OCI-LY3 (cell line): ENCODE results near the gene SUSD4.

ENCODE experiments used
- H2AFZ ChIP-seq: fragments of 200-600, 300-600 bp; shearing (Covaris generic); 2 replicates; pipeline ENCODE4 v1.6.0; 2014; ENCODE audit warnings: antibody characterized with exemption, low read depth, low read length
- H3K27ac ChIP-seq: fragments of 200-600, 300-600 bp; sonication (generic); 2 replicates; pipeline ENCODE4 v1.5.1; 2014; ENCODE audit warnings: mild to moderate bottlenecking, low read length, moderate library complexity, mixed read lengths
- H3K27me3 ChIP-seq: fragments of 200-600, 300-600 bp; sonication (generic); 2 replicates; pipeline ENCODE4 v1.6.1; 2014; ENCODE audit warnings: low read depth, low read length, mixed read lengths
- H3K36me3 ChIP-seq: fragments of 200-600, 300-600 bp; sonication (generic); replicated peaks from 2 replicates; pipeline ENCODE3; 2014; ENCODE audit warnings: low read depth, low read length, mixed read lengths
- H3K4me1 ChIP-seq: fragments of 300-600, 200-600 bp; sonication (generic); 2 replicates; pipeline ENCODE4 v1.6.1; 2014; ENCODE audit warnings: low read length, mixed read lengths
- H3K4me2 ChIP-seq: fragments of 200-600, 300-600 bp; sonication (generic); 2 replicates; pipeline ENCODE4 v1.6.1; 2014; ENCODE audit warnings: low read length, mixed read lengths
- H3K4me3 ChIP-seq: fragments of 300-600, 200-600 bp; sonication (generic); 2 replicates; pipeline ENCODE4 v1.5.1; 2014; ENCODE audit warnings: antibody characterized with exemption, mild to moderate bottlenecking, low read length, moderate library complexity
- H3K79me2 ChIP-seq: fragments of 300-600, 200-600 bp; shearing (Covaris generic); 2 replicates; pipeline ENCODE4 v1.6.1; 2014; ENCODE audit warnings: mild to moderate bottlenecking, low read length, mixed read lengths
- H3K9ac ChIP-seq: fragments of 300-600, 200-600 bp; shearing (Covaris generic); 2 replicates; pipeline ENCODE4 v1.6.0; 2014; ENCODE audit warnings: mild to moderate bottlenecking, low read length, moderate library complexity
- H3K9me3 ChIP-seq: fragments of 200-600, 300-600 bp; shearing (Covaris generic); 2 replicates; pipeline ENCODE4 v1.6.1; 2014; ENCODE audit warnings: low read length, mixed read lengths; ENCODE audit not compliant: insufficient read depth
- H4K20me1 ChIP-seq: fragments of 200-600, 300-600 bp; sonication (generic); 2 replicates; pipeline ENCODE4 v1.6.1; 2016; ENCODE audit warnings: low read length, mixed read lengths; ENCODE audit not compliant: insufficient read depth
- CTCF ChIP-seq: fragments of 200-600, 300-600 bp; sonication (generic); IDR thresholded peaks from 2 replicates; pipeline ENCODE4 v1.5.1; 2014; ENCODE audit warnings: antibody characterized with exemption, low read length, low read depth
- EZH2phosphoT487 ChIP-seq: fragments of 200-600 bp; shearing (Covaris generic); IDR thresholded peaks from 2 replicates; pipeline ENCODE4 v1.6.1; 2018; ENCODE audit warnings: antibody characterized with exemption, mixed run types, low read depth

Gene SUSD4

GRCh38 chr1:223233019-223233409, 131.0 kb downstream of the SUSD4 start:
- Histone ChIP-seq H3K36me3 (no peaks in the 10 kb centered on the region), H3K4me3 (no peak overlapping the region), H2AFZ (no peak overlapping the region), H3K9ac (no peak overlapping the region), H3K79me2 (no peaks in the 10 kb centered on the region), H3K27ac (no peak overlapping the region), H3K9me3 (no peaks in the 10 kb centered on the region), H4K20me1 (no peaks in the 10 kb centered on the region), H3K27me3 (peaks cover 37% of the 10 kb centered on the region), H3K4me2 (no peak overlapping the region), H3K4me1 (no peaks in the 10 kb centered on the region)
- TF ChIP-seq EZH2phosphoT487 (no peak), CTCF (no peak)

GRCh38 chr1:223231581-223231980, 132.4 kb downstream of the SUSD4 start:
- Histone ChIP-seq H3K4me2 (no peak overlapping the region), H3K4me3 (no peak overlapping the region), H3K4me1 (no peaks in the 10 kb centered on the region), H3K9me3 (no peaks in the 10 kb centered on the region), H4K20me1 (no peaks in the 10 kb centered on the region), H3K27me3 (peaks cover 45% of the 10 kb centered on the region), H2AFZ (no peak overlapping the region), H3K27ac (no peak overlapping the region), H3K9ac (no peak overlapping the region), H3K36me3 (no peaks in the 10 kb centered on the region), H3K79me2 (no peaks in the 10 kb centered on the region)
- TF ChIP-seq EZH2phosphoT487 (no peak), CTCF (no peak)

GRCh38 chr1:223231011-223231572, 132.9 kb downstream of the SUSD4 start:
- no peaks in the 10 kb centered on the region for H3K79me2 ChIP-seq
- H3K27ac ChIP-seq: no peak overlapping the region
- no peak overlapping the region for H3K4me2 ChIP-seq
- H3K9me3 ChIP-seq: no peaks in the 10 kb centered on the region
- H3K27me3 ChIP-seq: peaks cover 41% of the 10 kb centered on the region
- TF ChIP-seq EZH2phosphoT487: no peak
- TF ChIP-seq CTCF: no peak
- H4K20me1 ChIP-seq: no peaks in the 10 kb centered on the region
- H3K4me1 ChIP-seq: no peaks in the 10 kb centered on the region
- H2AFZ ChIP-seq: no peak overlapping the region
- H3K4me3 ChIP-seq: no peak overlapping the region
- H3K9ac ChIP-seq: no peak overlapping the region
- H3K36me3 ChIP-seq: no peaks in the 10 kb centered on the region

- Histone ChIP-seq H3K27ac (no peak overlapping the region), H2AFZ (no peak overlapping the region), H3K4me2 (no peak overlapping the region), H3K36me3 (no peaks in the 10 kb centered on the region), H3K4me1 (no peaks in the 10 kb centered on the region), H3K9me3 (no peaks in the 10 kb centered on the region), H3K79me2 (no peaks in the 10 kb centered on the region), H3K4me3 (no peak overlapping the region), H4K20me1 (no peaks in the 10 kb centered on the region), H3K9ac (no peak overlapping the region), H3K27me3 (peaks cover 37% of the 10 kb centered on the region)
- TF ChIP-seq EZH2phosphoT487 (no peak), CTCF (no peak)
Measured at GRCh38 chr1:223230161-223230881, 133.7 kb downstream of the SUSD4 start.
